Chondrocyte (in vitro differentiated cells): ENCODE measurements around the gene ZNF688. TPM values are rescaled to one million over a fixed set of nuclear protein-coding genes. Genes with fewer than 3 reads are reported as not detected.

Experiments
- DNase-seq: peaks from one replicate; pipeline ENCODE4 v3.0.0; 2021; ENCODE audit warnings: mixed read lengths, low spot score
- H3K27ac Mint-ChIP-seq: one replicate; pipeline ENCODE4 v1.8.0; 2021; ENCODE audit warnings: mild to moderate bottlenecking, moderate library complexity, mixed read lengths; ENCODE audit not compliant: unreplicated experiment
- H3K27me3 Mint-ChIP-seq: 2 replicates; pipeline ENCODE4 v1.8.0; 2021; ENCODE audit warnings: low read depth, mixed read lengths
- H3K36me3 Mint-ChIP-seq: 2 replicates; pipeline ENCODE4 v1.8.0; 2021; ENCODE audit warnings: low read depth, mixed read lengths
- H3K4me1 Mint-ChIP-seq: 2 replicates; pipeline ENCODE4 v1.8.0; 2021; ENCODE audit warnings: low read depth, mild to moderate bottlenecking, mixed read lengths
- H3K4me3 Mint-ChIP-seq: one replicate; pipeline ENCODE4 v1.8.0; 2021; ENCODE audit warnings: mild to moderate bottlenecking, moderate library complexity, mixed read lengths; ENCODE audit not compliant: unreplicated experiment
- H3K9me3 Mint-ChIP-seq: 2 replicates; pipeline ENCODE4 v1.8.0; 2021; ENCODE audit warnings: low read depth, mixed read lengths
- total RNA-seq: library from RNA; stranded (reverse); gene quantifications from 3 replicates; pipeline ENCODE4 v1.2.1, GENCODE V29; 2021
- TF ChIP-seq, protein P1 (sequence below): fragments of 200-600 bp; sonication (generic); IDR thresholded peaks from 2 replicates; pipeline ENCODE4 v1.5.0; 2021; ENCODE audit warnings: antibody characterized with exemption, mild to moderate bottlenecking, moderate library complexity

ZNF688 gene
- total RNA-seq, 1 donor from 2014 or later = 13.7 TPM

DNA sequence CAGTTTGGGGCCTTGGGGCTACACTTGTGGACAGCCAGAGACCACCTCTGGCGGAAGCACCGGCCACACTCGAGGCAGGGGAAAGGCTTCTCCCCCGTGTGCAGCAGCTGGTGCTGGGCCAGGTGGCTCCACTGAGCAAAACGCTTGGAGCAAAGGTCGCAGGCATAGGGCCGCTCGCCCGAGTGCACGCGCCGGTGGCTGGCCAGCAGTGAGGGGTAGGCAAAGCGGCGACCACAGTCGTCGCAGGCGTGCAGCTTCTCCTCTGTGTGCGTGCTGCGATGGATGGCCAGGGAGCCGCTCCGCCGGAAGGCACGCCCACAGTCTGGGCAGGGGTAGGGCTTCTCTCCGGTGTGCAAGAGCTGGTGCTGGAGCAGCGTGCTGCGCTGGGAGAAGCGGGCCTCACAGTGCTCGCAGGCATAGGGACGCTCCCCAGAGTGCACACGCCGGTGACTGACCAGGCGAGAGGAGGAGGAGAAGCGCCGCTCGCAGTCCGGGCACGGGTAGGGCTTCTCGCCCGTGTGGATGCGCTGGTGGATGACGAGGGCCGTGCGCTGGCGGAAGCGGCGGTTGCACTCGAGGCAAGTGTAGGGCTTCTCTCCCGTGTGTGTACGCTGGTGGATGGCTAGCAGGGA, 32.9 kb upstream of the ZNF688 start:
- H3K4me3 Mint-ChIP-seq = no peak overlapping the region
- peaks cover 20% of the 10 kb centered on the region for H3K36me3 Mint-ChIP-seq
- DNase-seq = peak; percentile 92

DNA sequence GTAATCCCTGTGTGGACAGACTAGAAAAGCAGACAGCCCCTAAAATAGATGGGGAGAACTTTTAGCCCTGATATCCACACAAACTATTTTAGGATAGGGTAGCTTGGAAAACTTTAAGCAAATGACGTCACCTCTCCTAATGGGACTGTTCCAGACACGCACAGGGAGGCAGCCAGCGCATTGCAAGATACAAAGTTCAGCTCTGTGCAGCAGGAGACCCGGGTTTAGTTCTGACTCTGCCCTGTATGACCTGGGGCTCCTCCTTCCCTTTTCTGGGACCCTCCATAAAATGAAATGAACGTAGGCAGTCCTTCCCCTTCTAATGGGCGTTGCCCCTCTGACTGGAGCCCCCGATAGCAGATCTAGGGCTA, 32.4 kb upstream of the ZNF688 start:
- Mint-ChIP-seq H3K4me3 (no peak overlapping the region), H3K9me3 (peaks cover 4% of the 10 kb centered on the region), H3K27ac (no peak overlapping the region), H3K36me3 (peaks cover 20% of the 10 kb centered on the region), H3K4me1 (peaks cover under 1% of the 10 kb centered on the region), H3K27me3 (no peaks in the 10 kb centered on the region)
- TF ChIP-seq, protein P1, sequence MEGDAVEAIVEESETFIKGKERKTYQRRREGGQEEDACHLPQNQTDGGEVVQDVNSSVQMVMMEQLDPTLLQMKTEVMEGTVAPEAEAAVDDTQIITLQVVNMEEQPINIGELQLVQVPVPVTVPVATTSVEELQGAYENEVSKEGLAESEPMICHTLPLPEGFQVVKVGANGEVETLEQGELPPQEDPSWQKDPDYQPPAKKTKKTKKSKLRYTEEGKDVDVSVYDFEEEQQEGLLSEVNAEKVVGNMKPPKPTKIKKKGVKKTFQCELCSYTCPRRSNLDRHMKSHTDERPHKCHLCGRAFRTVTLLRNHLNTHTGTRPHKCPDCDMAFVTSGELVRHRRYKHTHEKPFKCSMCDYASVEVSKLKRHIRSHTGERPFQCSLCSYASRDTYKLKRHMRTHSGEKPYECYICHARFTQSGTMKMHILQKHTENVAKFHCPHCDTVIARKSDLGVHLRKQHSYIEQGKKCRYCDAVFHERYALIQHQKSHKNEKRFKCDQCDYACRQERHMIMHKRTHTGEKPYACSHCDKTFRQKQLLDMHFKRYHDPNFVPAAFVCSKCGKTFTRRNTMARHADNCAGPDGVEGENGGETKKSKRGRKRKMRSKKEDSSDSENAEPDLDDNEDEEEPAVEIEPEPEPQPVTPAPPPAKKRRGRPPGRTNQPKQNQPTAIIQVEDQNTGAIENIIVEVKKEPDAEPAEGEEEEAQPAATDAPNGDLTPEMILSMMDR = no peak
- DNase-seq = no peak

More for the DNA sequence above, 32.9 kb upstream of the ZNF688 start:
- Mint-ChIP-seq H3K4me1 (peaks cover 6% of the 10 kb centered on the region), H3K27ac (no peak overlapping the region), H3K27me3 (no peaks in the 10 kb centered on the region), H3K9me3 (peaks cover 4% of the 10 kb centered on the region)
- TF ChIP-seq, protein P1 = no peak

DNA sequence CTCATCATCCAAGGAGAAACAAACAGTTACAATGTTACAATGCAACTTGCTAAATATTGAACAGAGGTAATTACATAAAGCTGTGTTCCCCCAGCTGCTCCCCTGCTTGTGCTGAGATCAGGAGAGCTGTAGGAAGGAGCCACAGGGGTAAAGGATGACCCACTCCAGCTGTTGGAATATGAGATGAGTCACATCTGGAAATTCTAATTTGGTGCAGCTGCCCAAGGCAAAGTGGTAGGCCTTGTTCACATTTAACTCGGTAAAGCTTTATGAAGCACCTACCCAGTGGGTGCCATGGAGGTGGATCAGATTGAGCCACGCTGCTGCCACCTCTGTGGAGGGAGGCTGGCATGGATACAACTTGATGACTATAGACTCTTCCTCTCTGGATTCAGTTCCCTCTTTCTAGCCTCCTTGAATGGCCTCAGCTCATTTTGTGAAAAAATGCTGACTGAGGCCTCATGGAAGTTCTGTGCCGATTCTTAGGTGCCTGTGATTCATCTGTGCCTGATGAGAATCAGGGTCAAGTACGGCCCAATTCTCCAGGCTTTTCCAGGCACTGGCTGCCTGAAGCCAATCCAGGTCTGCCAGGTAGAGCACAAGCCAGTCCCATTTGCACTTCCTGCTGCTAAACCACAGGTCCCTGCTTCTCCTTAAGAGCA, 31.2 kb upstream of the ZNF688 start:
- TF ChIP-seq, protein P1 = no peak
- no peaks in the 10 kb centered on the region for H3K4me1 Mint-ChIP-seq
- H3K9me3 Mint-ChIP-seq = peaks cover 4% of the 10 kb centered on the region
- H3K4me3 Mint-ChIP-seq = no peak overlapping the region
- DNase-seq = peak; percentile 11
- no peak overlapping the region for H3K27ac Mint-ChIP-seq
- peaks cover 20% of the 10 kb centered on the region for H3K36me3 Mint-ChIP-seq
- no peaks in the 10 kb centered on the region for H3K27me3 Mint-ChIP-seq

DNA sequence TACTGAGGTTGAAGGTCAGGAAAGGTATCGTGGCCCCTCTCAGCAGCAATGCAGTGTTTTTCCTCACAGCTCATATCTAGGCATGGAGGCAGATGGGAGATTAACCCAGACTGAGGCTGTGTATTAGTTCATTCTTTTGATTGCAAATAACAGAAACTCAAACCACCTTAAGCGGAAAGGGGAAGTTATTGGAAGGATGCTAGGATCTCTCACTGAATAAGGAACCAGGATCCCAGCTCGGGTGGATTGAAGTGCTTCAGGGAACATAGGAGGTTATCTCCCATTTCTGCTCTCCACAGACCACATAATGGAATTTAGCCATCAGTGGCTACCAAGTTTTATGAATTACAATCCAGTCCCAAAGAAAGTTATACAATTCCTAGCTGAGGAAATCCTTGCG, 30.5 kb upstream of the ZNF688 start:
- Mint-ChIP-seq H3K27ac (no peak overlapping the region), H3K36me3 (peaks cover 20% of the 10 kb centered on the region), H3K9me3 (peaks cover 4% of the 10 kb centered on the region), H3K4me3 (no peak overlapping the region), H3K4me1 (no peaks in the 10 kb centered on the region), H3K27me3 (no peaks in the 10 kb centered on the region)
- TF ChIP-seq, protein P1 = no peak
- peak; percentile 9 for DNase-seq

DNA sequence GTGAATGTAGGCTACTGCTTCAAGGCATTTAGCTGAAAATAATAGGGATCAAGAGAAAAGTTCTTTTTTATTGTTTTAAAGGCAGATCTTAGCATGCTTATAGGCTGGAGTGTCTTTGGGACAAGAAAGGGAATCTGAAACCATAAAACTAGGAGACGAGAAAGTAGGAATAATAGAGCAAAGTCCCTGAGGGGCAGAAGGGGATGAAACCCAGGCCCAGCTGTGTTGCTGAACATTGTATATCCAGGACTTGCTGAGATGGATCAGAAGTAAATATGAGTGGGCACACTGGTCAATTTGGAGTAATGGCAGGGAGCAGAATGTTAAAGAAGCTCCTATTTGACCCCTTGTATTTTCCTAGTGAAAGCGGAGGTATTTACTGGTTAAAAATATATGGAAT, 29.4 kb upstream of the ZNF688 start:
- DNase-seq = no peak
- Mint-ChIP-seq H3K4me3 (no peak overlapping the region), H3K4me1 (no peaks in the 10 kb centered on the region), H3K27ac (no peak overlapping the region), H3K36me3 (peaks cover 19% of the 10 kb centered on the region), H3K9me3 (peaks cover 4% of the 10 kb centered on the region), H3K27me3 (no peaks in the 10 kb centered on the region)
- TF ChIP-seq, protein P1 = no peak
